T47D (cell line): ENCODE data around the gene SEPSECS.
"Not testable (repeated sequence)": the region's sequence is repeated elsewhere in the genome, so short reads cannot be mapped to it uniquely, and the experiment has no call there.

ENCODE experiments used
- DNase-seq, 2 experiments: peaks; one replicate each; pipeline versions ENCODE4 v3.0.0 to v3.0.0-alpha.2; 2011 to 2012; ENCODE audit warnings: low read depth in 1 of 2, low spot score in 1 of 2
- JUND ChIP-seq: IDR thresholded peaks from 2 replicates; pipeline ENCODE4 v1.6.1; 2012; ENCODE audit warnings: low read depth
- in situ Hi-C: cut with HindIII; loops from 2 replicates; pipeline ENCODE4 v1.10.0; 2016; ENCODE audit warnings: low sequenced_read_pairs, low pct_unique_long_range_greater_than_20kb

Gene SEPSECS

GRCh38 chr4:25100021-25100555, 60.2 kb downstream of the SEPSECS start:
- in situ Hi-C loops: no loop called here
- no peak for DNase-seq
- no peak for TF ChIP-seq JUND

- no peak for TF ChIP-seq JUND
- no peak for DNase-seq
- in situ Hi-C loops: no loop called here
Observed at GRCh38 chr4:25098964-25099891, 61.0 kb downstream of the SEPSECS start.

- in situ Hi-C loops: no loop called here
- TF ChIP-seq JUND: no peak
- no peak for DNase-seq
Observed at GRCh38 chr4:25096981-25097443, 63.2 kb downstream of the SEPSECS start.

- no peak for TF ChIP-seq JUND
- in situ Hi-C loops: no loop called here
- no peak for DNase-seq
Observed at GRCh38 chr4:25096251-25096980, 63.8 kb downstream of the SEPSECS start.

GRCh38 chr4:25095837-25096236, 64.4 kb downstream of the SEPSECS start:
- no peak for TF ChIP-seq JUND
- in situ Hi-C loops: no loop called here
- no peak for DNase-seq

- in situ Hi-C loops: no loop called here
- DNase-seq: no peak
- TF ChIP-seq JUND: no peak
Observed at GRCh38 chr4:25092139-25092538, 68.1 kb downstream of the SEPSECS start.

GRCh38 chr4:25090516-25090915, 69.7 kb downstream of the SEPSECS start:
- in situ Hi-C loops: no loop called here
- no peak for DNase-seq
- no peak for TF ChIP-seq JUND

- in situ Hi-C loops: no loop called here
- TF ChIP-seq JUND: no peak
Observed at GRCh38 chr4:25089051-25089763, 71.0 kb downstream of the SEPSECS start.

GRCh38 chr4:25088093-25088952, 71.9 kb downstream of the SEPSECS start:
- DNase-seq: no peak
- in situ Hi-C loops: no loop called here
- no peak for TF ChIP-seq JUND

More at GRCh38 chr4:25089051-25089763, 71.0 kb downstream of the SEPSECS start:
- DNase-seq: no peak

- in situ Hi-C loops: no loop called here
- DNase-seq: no peak
Observed at GRCh38 chr4:25085671-25086070, 74.6 kb downstream of the SEPSECS start.

GRCh38 chr4:25083441-25083840, 76.8 kb downstream of the SEPSECS start:
- DNase-seq, in situ Hi-C loops: not testable (repeated sequence)

More at GRCh38 chr4:25085671-25086070, 74.6 kb downstream of the SEPSECS start:
- TF ChIP-seq JUND: no peak
